GM15510 (cell line): ENCODE measurements around the gene NDRG3.

ENCODE experiments used
- POLR2A ChIP-seq: IDR thresholded peaks from 3 replicates; pipeline ENCODE4 v1.6.1; 2011; ENCODE audit warnings: borderline replicate concordance; ENCODE audit not compliant: insufficient read length; ENCODE audit errors: extremely low read depth

Gene NDRG3

DNA sequence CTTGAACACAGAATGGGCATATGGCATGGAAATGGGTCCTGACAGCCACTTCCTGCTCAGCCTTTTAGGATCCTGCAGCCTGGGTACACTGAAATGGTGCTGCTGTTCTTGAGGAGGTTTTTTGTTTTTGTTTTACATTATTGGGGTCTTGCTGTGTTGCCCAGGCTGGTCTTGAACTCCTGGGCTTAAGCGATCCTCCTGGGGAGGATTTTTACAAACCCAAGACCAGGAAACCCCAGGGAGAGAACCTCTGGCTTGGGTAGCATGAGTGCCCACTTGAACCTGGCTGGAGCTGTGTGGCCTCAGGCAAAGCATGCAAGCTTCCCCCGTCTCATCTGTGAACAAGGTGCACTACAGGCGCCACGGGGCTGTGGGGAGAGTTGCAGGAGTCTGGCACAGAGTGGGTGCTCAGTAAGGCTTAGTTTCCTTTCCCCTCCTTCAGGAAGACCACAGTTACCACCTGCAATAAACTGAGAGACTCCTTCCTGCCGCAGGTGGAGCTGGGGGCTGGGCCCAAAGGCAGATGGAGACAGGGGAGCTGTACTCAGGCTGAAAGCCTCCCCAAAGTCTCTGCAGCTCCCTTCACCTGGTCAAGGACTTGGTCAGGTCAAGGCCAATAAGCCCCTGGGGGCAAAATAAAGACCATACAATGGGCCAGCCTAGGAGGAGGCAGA is 101.7 kb downstream of the NDRG3 start:
- TF ChIP-seq POLR2A, result no peak

DNA sequence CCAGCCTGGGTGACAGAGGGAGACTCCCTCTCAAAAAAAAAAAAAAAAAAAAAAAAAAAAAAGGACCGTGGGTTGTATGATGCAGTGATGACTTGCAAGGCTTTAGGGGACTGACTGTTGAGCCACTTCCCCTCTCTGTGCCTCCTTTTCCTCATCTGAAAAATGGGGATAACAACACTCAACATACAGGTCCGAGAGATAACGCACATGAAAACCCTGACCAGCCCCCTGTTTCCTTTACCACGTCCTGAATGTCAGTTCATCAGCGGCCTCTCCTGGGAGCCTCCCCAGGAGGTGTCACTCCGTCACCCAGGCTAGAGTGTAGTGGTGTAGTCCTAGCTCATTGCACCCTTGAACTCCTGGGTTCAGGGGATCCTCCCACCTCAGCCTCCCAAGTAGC is 103.8 kb downstream of the NDRG3 start:
- TF ChIP-seq POLR2A, result no peak

- no peak for TF ChIP-seq POLR2A
Measured at GRCh38 chr20:36641506-36641843, 104.4 kb downstream of the NDRG3 start.

GRCh38 chr20:36634342-36634741 is 111.5 kb downstream of the NDRG3 start:
- no peak for TF ChIP-seq POLR2A

- no peak for TF ChIP-seq POLR2A
Measured at GRCh38 chr20:36633285-36633772, 112.6 kb downstream of the NDRG3 start.

GRCh38 chr20:36632487-36633284 is 113.2 kb downstream of the NDRG3 start:
- TF ChIP-seq POLR2A, result no peak

- TF ChIP-seq POLR2A, result no peak
Measured at GRCh38 chr20:36632147-36632486, 113.8 kb downstream of the NDRG3 start.

GRCh38 chr20:36631646-36632045 is 114.2 kb downstream of the NDRG3 start:
- TF ChIP-seq POLR2A, result no peak

- TF ChIP-seq POLR2A, result no peak
Measured at GRCh38 chr20:36629719-36630681, 115.9 kb downstream of the NDRG3 start.

DNA sequence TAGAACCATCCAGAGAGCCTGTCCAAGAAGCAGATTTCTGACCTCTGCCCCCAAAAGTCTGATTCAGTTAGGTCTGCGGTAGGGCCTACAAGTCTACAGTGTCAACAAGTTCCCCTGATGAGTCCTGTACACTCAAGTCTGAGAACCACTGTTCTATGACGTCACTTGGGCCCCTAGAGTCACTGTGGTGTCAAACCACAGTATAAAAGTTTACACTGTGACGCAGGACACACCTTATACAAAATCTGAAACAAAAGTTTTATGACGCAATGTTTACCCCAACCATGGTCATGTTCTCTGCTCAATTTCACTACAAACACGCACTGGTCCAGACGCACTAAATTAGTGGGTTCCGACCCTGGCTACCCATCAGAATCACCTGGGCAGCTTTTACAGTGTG is 117.8 kb downstream of the NDRG3 start:
- TF ChIP-seq POLR2A, result no peak

GRCh38 chr20:36624944-36625324 is 121.0 kb downstream of the NDRG3 start:
- no peak for TF ChIP-seq POLR2A

- TF ChIP-seq POLR2A, result no peak
Measured at GRCh38 chr20:36624068-36624943, 121.6 kb downstream of the NDRG3 start.

- no peak for TF ChIP-seq POLR2A
Measured at GRCh38 chr20:36623444-36623843, 122.4 kb downstream of the NDRG3 start.

DNA sequence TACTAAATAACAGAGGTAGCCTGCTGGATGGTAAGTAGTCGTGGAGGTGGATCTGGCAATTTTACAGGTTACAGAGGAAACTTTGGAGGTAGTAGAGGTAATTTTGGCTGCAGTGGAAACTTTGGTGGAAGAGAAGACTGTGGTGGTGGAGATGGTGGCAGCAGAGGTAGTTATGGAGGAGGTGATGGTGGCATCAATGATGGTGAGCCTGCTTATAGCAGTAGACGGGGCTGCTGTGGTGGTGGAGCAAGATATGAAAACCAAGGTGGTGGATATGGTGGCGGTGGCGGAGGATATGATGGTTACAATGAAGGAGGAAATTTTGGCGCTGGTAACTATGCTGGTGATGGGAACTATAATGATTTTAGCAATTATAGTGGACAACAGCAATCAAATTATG is 125.0 kb downstream of the NDRG3 start:
- TF ChIP-seq POLR2A, result no peak
